H1 (cell line): ENCODE results near the gene SLCO4A1.

Experiments
- CTCF ChIP-seq, 3 experiments: IDR thresholded peaks; 1 replicate in 2 of 3; 2 replicates in 1 of 3; pipeline versions ENCODE4 v1.5.1 to v1.6.1; 2011; ENCODE audit warnings: low read length in 3 of 3, mild to moderate bottlenecking in 3 of 3, inconsistent platforms in 2 of 3, low read depth in 1 of 3, moderate library complexity in 1 of 3; ENCODE audit not compliant: insufficient read depth in 1 of 3; ENCODE audit errors: control extremely low read depth in 1 of 3
- EGR1 ChIP-seq: IDR thresholded peaks from 2 replicates; pipeline ENCODE4 v1.6.1; 2011; ENCODE audit warnings: low read depth, low read length, borderline replicate concordance
- JUND ChIP-seq: IDR thresholded peaks from 2 replicates; pipeline ENCODE4 v1.6.1; 2011; ENCODE audit warnings: mild to moderate bottlenecking, improper control_type of control experiment, low read length
- MAFK ChIP-seq: IDR thresholded peaks from 2 replicates; pipeline ENCODE4 v1.6.1; 2012; ENCODE audit warnings: low read depth, mild to moderate bottlenecking, improper control_type of control experiment, low read length

GRCh38 chr20:62633598-62634329, 8.5 kb upstream of the SLCO4A1 start:
- TF ChIP-seq CTCF (IDR thresholded peaks at IDR 0.05; ENCODE audit: control extremely low read depth in 1 of 3, insufficient read depth in 1 of 3, low read depth in 1 of 3, low read length in 3 of 3): no peak
- no peak for TF ChIP-seq EGR1
- TF ChIP-seq MAFK: no peak
- TF ChIP-seq JUND: no peak
